CD4-positive, alpha-beta T cell treated with Interleukin-12 subunit alpha and Interleukin-12 subunit beta, for 1 hour (primary cell): ENCODE measurements around the gene GABRG3.

Experiments used
- DNase-seq: peaks from one replicate; pipeline ENCODE4 v3.0.0-alpha.2; 2020

GABRG3 gene

GRCh38 chr15:27535445-27536129 is 564.6 kb downstream of the GABRG3 start:
- no peak for DNase-seq

- DNase-seq = no peak
These were observed 567.3 kb downstream of the GABRG3 start for GRCh38 chr15:27538325-27538724.

- DNase-seq = no peak
These were observed 570.6 kb downstream of the GABRG3 start for GRCh38 chr15:27541581-27541980.

GRCh38 chr15:27545494-27546255 is 574.7 kb downstream of the GABRG3 start:
- DNase-seq = no peak

- DNase-seq = no peak
These were observed 578.8 kb downstream of the GABRG3 start for GRCh38 chr15:27549746-27550145.

- DNase-seq = no peak
These were observed 579.7 kb downstream of the GABRG3 start for GRCh38 chr15:27550635-27551034.

GRCh38 chr15:27561816-27562215 is 590.8 kb downstream of the GABRG3 start:
- DNase-seq = no peak

GRCh38 chr15:27563765-27564370 is 592.9 kb downstream of the GABRG3 start:
- no peak for DNase-seq

- no peak for DNase-seq
These were observed 593.7 kb downstream of the GABRG3 start for GRCh38 chr15:27564656-27565055.

- DNase-seq = no peak
These were observed 599.8 kb downstream of the GABRG3 start for GRCh38 chr15:27570746-27571145.

GRCh38 chr15:27573805-27574485 is 603.0 kb downstream of the GABRG3 start:
- no peak for DNase-seq

GRCh38 chr15:27574541-27575054 is 603.6 kb downstream of the GABRG3 start:
- no peak for DNase-seq

- DNase-seq = no peak
These were observed 604.5 kb downstream of the GABRG3 start for GRCh38 chr15:27575521-27575920.

- no peak for DNase-seq
These were observed 605.6 kb downstream of the GABRG3 start for GRCh38 chr15:27576576-27576975.

- DNase-seq = no peak
These were observed 608.8 kb downstream of the GABRG3 start for GRCh38 chr15:27579738-27580137.

GRCh38 chr15:27582726-27583410 is 611.9 kb downstream of the GABRG3 start:
- DNase-seq = no peak

GRCh38 chr15:27583651-27584050 is 612.7 kb downstream of the GABRG3 start:
- no peak for DNase-seq

- DNase-seq = no peak
These were observed 614.2 kb downstream of the GABRG3 start for GRCh38 chr15:27585041-27585640.

GRCh38 chr15:27587810-27588209 is 616.8 kb downstream of the GABRG3 start:
- DNase-seq = no peak

GRCh38 chr15:27589260-27589659 is 618.3 kb downstream of the GABRG3 start:
- DNase-seq = no peak

GRCh38 chr15:27589782-27590181 is 618.8 kb downstream of the GABRG3 start:
- no peak for DNase-seq
